NCI-H2081 (cell line): ENCODE results near the gene RGS1.

Experiments used
- DNase-seq, 2 experiments: peaks; one replicate each; lab custom pipeline; 2025; lab: John Stamatoyannopoulos, UW

RGS1 gene

GRCh38 chr1:192626366-192627179, 51.0 kb downstream of the RGS1 start:
- DNase-seq, result no peak

- DNase-seq, result no peak
These were observed 52.3 kb downstream of the RGS1 start for GRCh38 chr1:192627901-192628300.

- DNase-seq, result no peak
These were observed 53.0 kb downstream of the RGS1 start for GRCh38 chr1:192628396-192629057.

- DNase-seq, result no peak
These were observed 54.0 kb downstream of the RGS1 start for GRCh38 chr1:192629612-192630011.
